Thymus (tissue), 11 donors: ENCODE measurements around the gene CCDC137. TPM values are rescaled to one million over a fixed set of nuclear protein-coding genes. Genes with fewer than 3 reads are reported as not detected.

Experiments
- DNase-seq, 9 donors: peaks; one replicate each; pipeline ENCODE4 v3.0.0-alpha.2; 2013; ENCODE audit warnings: low spot score in 9 of 9, low read depth in 6 of 9, missing footprints in 1 of 9
- H3K27ac ChIP-seq, 2 donors: one replicate each; pipeline ENCODE4 v1.5.1; 2013; ENCODE audit warnings: control low read depth in 1 of 2, low read depth in 1 of 2, low read length in 1 of 2, mild to moderate bottlenecking in 1 of 2, moderate library complexity in 1 of 2
- H3K27me3 ChIP-seq, 2 donors: one replicate each; pipeline ENCODE4 v1.5.1; 2013; ENCODE audit warnings: low read length in 1 of 2; ENCODE audit not compliant: control insufficient read depth in 2 of 2, insufficient read depth in 1 of 2
- H3K36me3 ChIP-seq, 2 donors: one replicate each; pipeline ENCODE4 v1.5.1; 2013; ENCODE audit warnings: low read length in 1 of 2, mild to moderate bottlenecking in 1 of 2, moderate library complexity in 1 of 2; ENCODE audit not compliant: control insufficient read depth in 2 of 2, insufficient read depth in 2 of 2
- H3K4me1 ChIP-seq, 2 donors: one replicate each; pipeline ENCODE4 v1.5.1; 2013; ENCODE audit warnings: low read length in 2 of 2; ENCODE audit not compliant: control insufficient read depth in 2 of 2, insufficient read depth in 2 of 2
- H3K4me3 ChIP-seq, 2 donors: one replicate each; pipeline ENCODE4 v1.5.1; 2013; ENCODE audit warnings: low read length in 2 of 2, control low read depth in 1 of 2, mild to moderate bottlenecking in 1 of 2
- H3K9me3 ChIP-seq, 2 donors: one replicate each; pipeline ENCODE4 v1.5.1; 2013; ENCODE audit warnings: low read length in 1 of 2, mild to moderate bottlenecking in 1 of 2; ENCODE audit not compliant: control insufficient read depth in 2 of 2, insufficient read depth in 1 of 2
- WGBS: extraction: QIAGEN DNeasy Blood & Tissue Kit; methylation state at CpG from one replicate; pipeline ENCODE4 v1.1.7; 2013; 5-methylcytosine and 5-hydroxymethylcytosine counted together
- polyA plus RNA-seq: library from polyadenylated mRNA; stranded (reverse); fragments of 200-250 nt; gene quantifications from one replicate; pipeline ENCODE4 v1.2.3, GENCODE V29; 2013
- total RNA-seq: library from RNA; stranded (reverse); fragments of 120-200 nt; gene quantifications from one replicate; pipeline ENCODE4 v1.2.4, GENCODE V29; 2013
- donor health status: healthy.

The CCDC137 gene
- total and polyA plus RNA-seq, 2 donors: 14.4 to 42.5 TPM

DNA sequence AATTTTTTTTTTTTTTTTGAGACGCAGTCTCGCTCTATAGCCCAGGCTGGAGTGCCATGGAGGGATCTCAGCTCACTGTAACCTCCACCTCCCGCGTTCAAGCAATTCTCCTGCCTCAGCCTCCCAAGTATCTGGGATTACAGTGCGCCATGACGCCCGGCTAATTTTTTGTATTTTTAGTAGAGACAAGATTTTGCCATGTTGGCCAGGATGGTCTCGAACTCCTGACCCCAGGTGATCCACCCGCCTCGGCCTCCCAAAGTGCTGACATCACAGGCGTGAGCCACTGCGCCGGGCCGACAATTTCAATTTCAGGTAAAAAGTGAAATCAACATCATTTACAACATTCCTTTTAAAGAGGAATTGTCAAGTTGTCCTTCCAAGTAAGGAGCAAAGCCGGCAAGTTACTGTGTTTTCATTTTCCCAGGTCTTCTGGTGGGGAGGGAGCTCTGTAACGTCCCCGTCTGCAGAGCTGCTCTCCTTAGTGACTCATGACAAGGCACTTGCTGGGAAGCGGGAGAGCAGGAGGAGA, 30.5 kb upstream of the CCDC137 start:
- 56% methylated on average over 18 of the region's 18 CpGs for WGBS
- Histone ChIP-seq H3K36me3 (peaks cover 4 to 9% of the 10 kb centered on the region in 2 donors), H3K27ac (peak overlapping the region in 1 of 2 donors; percentile 40), H3K4me3 (peak overlapping the region; percentile 86 to 94), H3K4me1 (peaks cover 14 to 16% of the 10 kb centered on the region in 2 donors), H3K9me3 (no peaks in the 10 kb centered on the region), H3K27me3 (no peaks in the 10 kb centered on the region)
- no peak for DNase-seq

DNA sequence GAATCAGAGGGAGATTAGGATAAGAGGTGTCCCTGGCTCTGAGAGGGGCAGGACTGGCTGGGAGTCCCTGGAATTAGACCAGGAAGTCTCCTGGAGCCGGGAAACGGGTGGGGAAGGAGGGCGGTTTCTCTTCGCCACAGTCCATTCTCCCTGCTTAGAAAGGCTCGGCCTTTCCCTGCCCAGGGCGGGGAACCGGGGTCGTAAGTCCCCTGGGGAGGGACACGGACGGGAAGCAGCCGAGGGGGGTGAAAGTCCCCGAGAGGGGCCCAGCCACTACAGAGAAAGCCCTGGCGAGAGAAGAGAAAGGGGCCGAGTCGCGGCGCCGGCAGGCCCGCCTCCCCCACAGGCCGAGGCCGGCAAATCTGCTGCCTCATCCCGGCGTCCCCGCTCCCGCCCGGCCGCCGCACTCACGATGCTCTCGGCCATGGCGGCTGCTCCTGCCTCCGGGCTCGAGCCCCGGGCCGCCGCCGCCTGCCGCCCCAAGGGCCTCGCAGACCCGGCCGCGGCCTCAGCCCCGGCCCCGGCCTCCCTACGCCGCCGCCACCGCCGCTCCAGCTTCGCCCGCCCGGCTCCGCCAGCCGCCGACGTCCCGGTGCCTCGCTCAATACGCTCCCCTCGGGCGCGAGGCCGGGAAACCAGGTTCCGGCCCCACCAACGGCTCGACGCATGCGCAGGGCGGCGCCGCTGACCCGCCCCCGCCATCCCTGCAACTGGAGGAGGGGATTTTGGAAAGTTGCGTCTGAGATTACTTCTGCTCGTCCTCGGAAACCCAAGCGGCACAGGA, 29.8 kb upstream of the CCDC137 start, which contains the start of the genes NPLOC4 and TSPAN10:
Gene NPLOC4, minus strand, starts transcription at position 608 of the 784 bp plus-strand sequence. Its CDS starts 182 bp downstream, at position 426.
Gene TSPAN10, plus strand, starts transcription at position 692 of the 784 bp plus-strand sequence. CDS start 5,217 bp downstream, outside the sequence.
- H3K4me1 ChIP-seq: peaks cover 14 to 16% of the 10 kb centered on the region in 2 donors
- WGBS: under 1% methylated on average over 77 of the region's 77 CpGs

DNA sequence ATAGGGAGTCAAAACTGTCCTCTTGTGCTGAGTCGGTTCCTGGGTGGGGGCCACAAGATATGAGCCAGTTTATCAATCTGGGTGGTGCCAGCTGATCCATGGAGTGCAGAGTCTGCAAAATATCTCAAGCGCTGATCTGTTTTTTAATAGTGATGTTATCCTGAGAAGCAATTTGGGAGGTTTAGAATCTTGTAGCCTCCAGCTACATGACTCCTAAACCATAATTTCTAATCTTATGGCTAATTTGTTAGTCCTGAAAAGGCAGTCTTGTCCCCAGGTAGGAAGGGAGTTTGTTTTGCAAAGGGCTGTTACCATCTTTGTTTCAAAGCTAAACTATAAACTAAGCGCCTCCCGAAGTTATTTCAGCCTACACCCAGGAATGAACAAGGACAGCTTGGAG, 27.9 kb upstream of the CCDC137 start:
- H3K27me3 ChIP-seq: no peaks in the 10 kb centered on the region
- DNase-seq: no peak
- peaks cover 14 to 16% of the 10 kb centered on the region in 2 donors for H3K4me1 ChIP-seq
- WGBS: 97% methylated on average over 4 of the region's 4 CpGs
- H3K9me3 ChIP-seq: no peaks in the 10 kb centered on the region
- H3K27ac ChIP-seq: no peak overlapping the region
- peaks cover 0 to 2% of the 10 kb centered on the region in 2 donors for H3K36me3 ChIP-seq
- no peak overlapping the region for H3K4me3 ChIP-seq

More for the DNA sequence above, 29.8 kb upstream of the CCDC137 start, which contains the start of the genes NPLOC4 and TSPAN10:
- peak within 1 kb of the TSS; percentile 40 to 84 for H3K27ac ChIP-seq
- DNase-seq: peak; percentile 42 to 86 (median 68)
- H3K27me3 ChIP-seq: no peaks in the 10 kb centered on the region
- peaks cover 0 to 5% of the 10 kb centered on the region in 2 donors for H3K36me3 ChIP-seq
- no peaks in the 10 kb centered on the region for H3K9me3 ChIP-seq
- H3K4me3 ChIP-seq: peak within 1 kb of the TSS; percentile 86 to 94

DNA sequence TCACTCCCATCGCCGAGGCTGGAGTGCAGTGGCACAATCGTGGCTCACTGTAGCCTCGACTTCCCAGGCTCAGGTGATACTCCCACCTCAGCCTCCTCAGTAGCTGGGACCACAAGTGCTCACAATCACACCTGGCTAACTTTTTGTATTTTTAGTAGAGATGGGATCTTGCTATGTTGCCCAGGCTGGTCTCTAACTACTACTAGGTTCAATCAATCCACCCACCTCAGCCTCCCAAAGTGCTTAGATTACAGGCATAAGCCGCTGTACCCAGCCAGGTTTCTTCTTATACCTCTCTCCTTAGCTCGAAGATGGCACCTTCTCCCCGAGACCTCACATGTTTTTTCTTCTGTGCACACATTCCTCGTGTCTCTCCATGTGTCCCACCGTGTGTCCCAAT, 26.5 kb upstream of the CCDC137 start:
- 97% methylated on average over 9 of the region's 9 CpGs for WGBS

DNA sequence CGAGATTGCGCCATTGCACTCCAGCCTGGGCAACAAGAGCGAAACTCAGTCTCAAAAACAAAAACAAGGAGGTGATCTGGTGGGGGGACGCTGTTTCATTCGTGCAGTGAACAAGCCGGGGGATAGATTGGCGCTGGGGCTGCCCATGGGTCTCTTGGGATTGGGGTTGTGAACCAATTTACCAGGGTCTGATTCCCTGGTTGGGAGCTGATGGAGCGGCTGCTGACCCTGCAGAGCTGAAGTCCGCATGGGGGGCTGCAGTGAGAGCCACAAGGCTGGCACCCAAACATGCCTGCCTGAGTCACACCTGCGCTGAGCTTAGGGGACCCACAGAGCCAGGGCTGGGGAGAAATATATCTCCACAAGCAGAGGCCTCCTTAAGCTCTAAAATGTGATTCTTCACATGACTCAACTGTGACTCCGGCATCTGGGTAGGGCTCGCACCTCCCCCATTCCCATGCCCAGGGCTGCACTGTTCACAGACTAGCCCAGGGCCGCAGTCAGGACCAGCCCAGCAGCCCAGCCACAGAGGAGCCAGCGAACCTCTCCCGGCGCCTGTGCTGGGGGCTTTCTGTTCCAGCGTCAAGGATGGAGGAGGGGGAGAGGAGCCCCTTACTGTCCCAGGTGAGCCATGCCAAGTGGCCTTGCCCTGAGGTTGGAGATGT, 24.6 kb upstream of the CCDC137 start:
- no peak for DNase-seq
- H3K9me3 ChIP-seq: no peaks in the 10 kb centered on the region
- 98% methylated on average over 17 of the region's 17 CpGs for WGBS
- H3K27me3 ChIP-seq: peaks cover 2 to 17% of the 10 kb centered on the region in 2 donors
- no peak overlapping the region for H3K27ac ChIP-seq
- H3K36me3 ChIP-seq: no peaks in the 10 kb centered on the region
- peaks cover 2 to 4% of the 10 kb centered on the region in 2 donors for H3K4me1 ChIP-seq
- no peak overlapping the region for H3K4me3 ChIP-seq

More for the DNA sequence above, 26.5 kb upstream of the CCDC137 start:
- no peaks in the 10 kb centered on the region for H3K9me3 ChIP-seq
- peaks cover 14 to 16% of the 10 kb centered on the region in 2 donors for H3K4me1 ChIP-seq
- no peaks in the 10 kb centered on the region for H3K36me3 ChIP-seq
- H3K4me3 ChIP-seq: no peak overlapping the region
- peaks cover 0 to 2% of the 10 kb centered on the region in 2 donors for H3K27me3 ChIP-seq
- DNase-seq: no peak
- no peak overlapping the region for H3K27ac ChIP-seq

DNA sequence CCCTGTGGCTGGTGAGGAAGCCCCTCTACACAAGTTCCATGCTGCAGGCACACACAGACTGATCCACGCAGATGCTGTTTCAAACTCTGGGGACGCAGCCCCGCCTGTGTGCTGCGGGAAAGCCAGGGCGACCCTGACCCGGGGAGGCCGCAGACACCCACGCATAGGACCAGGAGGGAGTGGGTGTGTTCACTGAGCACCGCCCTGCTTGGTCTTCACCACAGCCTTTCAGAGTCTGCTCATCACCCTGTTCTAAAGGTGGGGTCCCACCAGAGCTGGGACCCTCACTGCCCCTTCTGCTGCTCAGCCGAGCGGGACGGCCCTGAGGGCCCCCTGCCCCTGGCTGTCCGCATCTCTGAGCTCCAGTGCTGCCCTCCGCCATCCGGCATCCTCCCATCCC, 22.0 kb upstream of the CCDC137 start:
- H3K36me3 ChIP-seq: no peaks in the 10 kb centered on the region
- H3K4me1 ChIP-seq: no peaks in the 10 kb centered on the region
- H3K4me3 ChIP-seq: no peak overlapping the region
- 97% methylated on average over 15 of the region's 15 CpGs for WGBS
- peaks cover 9 to 12% of the 10 kb centered on the region in 2 donors for H3K9me3 ChIP-seq
- no peak overlapping the region for H3K27ac ChIP-seq
- no peak for DNase-seq
- H3K27me3 ChIP-seq: peaks cover 23 to 41% of the 10 kb centered on the region in 2 donors

DNA sequence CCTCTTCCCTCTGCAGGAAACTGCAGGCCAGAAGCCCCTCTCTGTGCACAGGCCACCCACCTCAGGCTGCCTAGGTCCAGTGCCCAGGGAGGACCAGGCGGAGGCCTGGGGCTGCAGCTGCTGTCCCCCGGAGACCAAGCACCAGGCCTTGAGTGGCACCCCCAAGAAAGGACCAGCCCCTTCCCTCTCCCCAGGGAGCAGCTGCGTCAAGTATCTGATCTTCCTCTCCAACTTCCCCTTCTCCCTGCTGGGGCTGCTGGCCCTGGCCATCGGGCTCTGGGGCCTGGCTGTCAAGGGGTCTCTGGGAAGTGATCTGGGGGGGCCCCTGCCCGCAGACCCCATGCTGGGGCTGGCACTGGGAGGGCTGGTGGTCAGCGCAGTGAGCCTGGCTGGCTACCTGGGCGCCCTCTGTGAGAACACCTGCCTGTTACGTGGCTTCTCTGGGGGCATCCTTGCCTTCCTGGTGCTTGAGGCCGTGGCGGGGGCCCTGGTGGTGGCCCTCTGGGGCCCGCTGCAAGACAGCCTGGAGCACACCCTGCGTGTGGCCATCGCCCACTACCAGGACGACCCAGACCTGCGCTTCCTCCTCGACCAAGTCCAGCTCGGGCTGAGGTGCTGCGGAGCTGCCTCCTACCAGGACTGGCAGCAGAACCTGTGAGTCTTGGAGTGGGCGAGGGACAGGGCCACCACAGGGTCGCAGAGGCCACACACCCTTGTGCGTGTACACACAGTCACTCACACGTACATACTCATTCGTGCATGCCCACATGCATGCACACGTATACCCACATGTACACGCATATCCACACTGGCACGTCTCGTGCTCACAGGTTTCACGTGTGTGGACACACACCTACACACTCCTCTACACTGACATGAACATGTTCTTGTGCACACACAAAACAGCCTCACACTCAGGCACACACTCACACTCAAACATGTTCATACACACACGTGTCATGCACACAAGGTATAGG, 21.3 kb upstream of the CCDC137 start:
- peaks cover 23 to 48% of the 10 kb centered on the region in 2 donors for H3K27me3 ChIP-seq
- H3K36me3 ChIP-seq: no peaks in the 10 kb centered on the region
- DNase-seq: no peak
- peaks cover 11 to 16% of the 10 kb centered on the region in 2 donors for H3K9me3 ChIP-seq
- no peaks in the 10 kb centered on the region for H3K4me1 ChIP-seq
- WGBS: 89% methylated on average over 29 of the region's 29 CpGs
- H3K4me3 ChIP-seq: no peak overlapping the region
- no peak overlapping the region for H3K27ac ChIP-seq

DNA sequence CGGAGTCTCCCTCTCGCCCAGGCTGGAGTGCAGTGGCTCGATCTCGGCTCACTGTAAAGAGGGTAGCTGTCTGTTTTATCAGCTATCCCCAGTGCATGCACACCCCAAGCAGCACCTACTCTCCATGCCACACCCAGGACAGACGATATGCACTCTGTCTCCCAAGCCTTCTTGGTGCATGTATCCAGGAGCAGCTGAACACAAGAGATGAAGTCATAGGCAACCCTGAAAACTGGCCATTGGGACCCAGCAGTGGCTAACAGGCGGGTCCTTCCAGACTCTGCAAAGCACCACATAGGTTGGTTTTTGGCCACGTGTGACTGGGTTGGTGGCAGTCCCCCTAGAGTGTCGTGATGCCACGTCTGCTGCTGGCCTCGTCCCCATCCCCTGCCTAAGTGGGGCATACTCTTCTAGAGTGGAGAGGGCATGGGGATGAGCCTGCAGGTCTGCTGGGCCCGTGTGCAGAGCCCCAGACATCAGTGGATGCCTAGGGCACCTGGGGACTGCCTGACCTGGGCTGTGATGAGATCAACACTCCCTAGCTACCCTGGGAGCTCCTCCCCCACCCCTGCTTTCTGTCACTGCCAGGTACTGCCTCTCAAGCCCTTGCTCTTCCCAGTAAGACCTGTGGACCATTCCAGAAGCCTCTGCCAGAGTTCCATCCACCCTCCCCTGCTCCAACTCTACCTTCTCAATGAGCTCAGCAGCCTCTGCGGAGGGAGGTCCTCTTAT, 19.5 kb upstream of the CCDC137 start:
- Histone ChIP-seq H3K27me3 (peaks cover 23 to 52% of the 10 kb centered on the region in 2 donors), H3K36me3 (no peaks in the 10 kb centered on the region), H3K27ac (no peak overlapping the region), H3K4me1 (no peaks in the 10 kb centered on the region), H3K4me3 (no peak overlapping the region), H3K9me3 (peaks cover 11 to 16% of the 10 kb centered on the region in 2 donors)
- DNase-seq: no peak
- 91% methylated on average over 12 of the region's 12 CpGs for WGBS
